Heart left ventricle (tissue), 16 donors: ENCODE measurements around the gene IRF2. TPM values are rescaled to one million over a fixed set of nuclear protein-coding genes. Genes with fewer than 3 reads are reported as not detected.

Source experiments
- ATAC-seq, 4 donors: fragments of 200-7000 bp; cut with Tn5 transposase; one replicate each; pipeline ENCODE4 v1.9.1; 2020 to 2022; ENCODE audit warnings: moderate library complexity in 4 of 4, mild to moderate bottlenecking in 3 of 4, moderate number of reproducible peaks in 1 of 4
- DNase-seq, 5 donors: peaks; one replicate each; pipeline ENCODE4 v3.0.0-alpha.2; 2020
- H3K27ac ChIP-seq, 12 donors: fragments of 200-600 bp; sonication (generic) in 4 of 12; one replicate each; pipeline versions ENCODE4 v1.5.0 to v1.8.0; 2016 to 2022; ENCODE audit warnings: mild to moderate bottlenecking in 2 of 12
- H3K27me3 ChIP-seq, 9 donors: fragments of 200-600 bp; sonication (generic) in 2 of 9; one replicate each; pipeline versions ENCODE4 v1.5.1 to v1.8.0; 2016 to 2022; ENCODE audit warnings: mild to moderate bottlenecking in 3 of 9
- H3K36me3 ChIP-seq, 9 donors: fragments of 200-600 bp; sonication (generic) in 2 of 9; one replicate each; pipeline versions ENCODE4 v1.5.0 to v1.8.0; 2018 to 2022; ENCODE audit warnings: mild to moderate bottlenecking in 2 of 9
- H3K4me1 ChIP-seq, 12 donors: fragments of 200-600 bp; sonication (generic) in 4 of 12; one replicate each; pipeline versions ENCODE4 v1.5.0 to v1.8.0; 2016 to 2022; ENCODE audit warnings: mild to moderate bottlenecking in 3 of 12
- H3K4me3 ChIP-seq, 12 donors: fragments of 200-600 bp; sonication (generic) in 4 of 12; one replicate each; pipeline versions ENCODE4 v1.5.0 to v1.8.0; 2017 to 2022; ENCODE audit warnings: mild to moderate bottlenecking in 9 of 12, moderate library complexity in 4 of 12
- H3K9me3 ChIP-seq, 12 donors: fragments of 200-600 bp; sonication (generic) in 4 of 12; one replicate each; pipeline versions ENCODE4 v1.5.0 to v1.8.0; 2016 to 2022; ENCODE audit warnings: mild to moderate bottlenecking in 1 of 12
- CTCF ChIP-seq, 12 donors: fragments of 200-600 bp; sonication (generic) in 4 of 12; IDR thresholded peaks; one replicate each; pipeline versions ENCODE4 v1.5.0 to v1.8.0; 2018 to 2022; ENCODE audit warnings: antibody characterized with exemption in 12 of 12, mild to moderate bottlenecking in 5 of 12
- POLR2A ChIP-seq, 2 donors: fragments of 450-650 bp; IDR thresholded peaks; one replicate each; pipeline ENCODE4 v1.6.1; 2017; ENCODE audit warnings: antibody characterized with exemption in 2 of 2, mild to moderate bottlenecking in 2 of 2, moderate library complexity in 2 of 2
- WGBS, 4 donors: extraction: QIAGEN DNeasy Blood & Tissue Kit in 2 of 4; methylation state at CpG; one replicate each; pipeline versions ENCODE4 v1.1.5 to v1.1.7; 2013 to 2018; 5-methylcytosine and 5-hydroxymethylcytosine counted together
- intact Hi-C, 10 donors: fragments of 100-400 bp; cut with DNase I; formaldehyde crosslinking; loops; one replicate each; pipeline versions ENCODE4 v1.11.1 to v1.14.2; 2022
- polyA plus RNA-seq, 2 donors: library from polyadenylated mRNA; stranded (reverse); fragments of 200-250 nt; gene quantifications; one replicate each; pipeline ENCODE4 v1.2.3, GENCODE V29; 2013
- total RNA-seq, 9 donors: library from RNA; depleted of rRNA in 2 of 9; stranded (reverse); fragments of >200 nt in 2 of 9; fragmentation: NEBNext Ultra II Directional in 3 of 9; extraction: Animal tissue kit (Norgen Biotek cat#: 25700) in 3 of 9; gene quantifications; one replicate each; pipeline versions ENCODE4 v1.1.0 to v1.2.4, GENCODE V29; 2016 to 2023
- donor health status: ischemic (EF 13 %, LVEDD 7.1; RV severe dilation, severe dysfunction).
- donor health status: healthy with polysubstance abuse.
- donor health status: DM: no; HTN: yes; CAD: no.
- donor health status: DM: no; HTN: no; CAD: no.
- donor health status: ischemic (EF 25% LVEDD 6.9; RV normal size, moderate dysfunction).
- donor health status: ischemic (EF 25% LVEDD 5.7; RV mildly dilated, moderate dysfunction).
- donor health status: healthy.
- donor health status: DM: yes; HTN: yes; CAD: no.
- donor health status: ischemic (EF 35%, LVEDD 5.7; RV mildly dilated, moderate dysfunction).
- donor health status: nonischemic (EF 11% LVEDD 7.7; RV severe dilation, severe dysfunction).
- donor health status: DM: yes; HTN: yes; CAD: no.
- donor health status: PGD.
- donor health status: ischemic (EF 29% LVEDD 5.4; RV normal size, mild dysfunction).
- donor health status: nonischemic (EF 23%, LVEDD 6.1; RV moderate dilation, normal function).

IRF2 gene
- total and polyA plus RNA-seq, 11 donors, result 11.5 to 47.2 (median 26.0) TPM

- H3K27me3 ChIP-seq, result no peaks in the 10 kb centered on the region
- H3K27ac ChIP-seq, result no peak overlapping the region
- 64 to 98% (median 94%) methylated on average over 2 of the region's 2 CpGs for WGBS, 4 donors
- no peaks in the 10 kb centered on the region for H3K9me3 ChIP-seq
- peaks cover 15 to 83% (median 63%) of the 10 kb centered on the region in 12 donors for H3K4me1 ChIP-seq
- TF ChIP-seq CTCF (IDR thresholded peaks at IDR 0.05), result no peak
- TF ChIP-seq POLR2A (IDR thresholded peaks at IDR 0.05), result no peak
- no peak overlapping the region for H3K4me3 ChIP-seq
- H3K36me3 ChIP-seq, result peaks cover 0 to 20% (median 0%) of the 10 kb centered on the region in 9 donors
- intact Hi-C loops, result loop anchor here in 1 of 10 donors (10.0 kb wide), 1 partner anchor 182 kb away; the partner anchor contains the start of genes CASP3 and PRIMPOL
- DNase-seq, result no peak
- no peak for ATAC-seq
Measured at GRCh38 chr4:184462724-184463123, 11.6 kb downstream of the IRF2 start.

GRCh38 chr4:184461711-184462441 is 12.5 kb downstream of the IRF2 start:
- peak in 3 of 4 donors; percentile 44 to 59 (median 52) for ATAC-seq

GRCh38 chr4:184460499-184461285 is 13.7 kb downstream of the IRF2 start:
- ATAC-seq, result no peak
- peaks cover 0 to 34% (median 0%) of the 10 kb centered on the region in 9 donors for H3K36me3 ChIP-seq
- DNase-seq, result no peak
- TF ChIP-seq POLR2A (IDR thresholded peaks at IDR 0.05) (no peak), CTCF (IDR thresholded peaks at IDR 0.05) (no peak)
- H3K27ac ChIP-seq, result peak overlapping the region in 1 of 12 donors; percentile 27
- H3K9me3 ChIP-seq, result no peaks in the 10 kb centered on the region
- peaks cover 14 to 80% (median 58%) of the 10 kb centered on the region in 12 donors for H3K4me1 ChIP-seq
- no peak overlapping the region for H3K4me3 ChIP-seq
- WGBS, 4 donors, result 64 to 73% (median 66%) methylated on average over 13 of the region's 13 CpGs
- intact Hi-C loops, result loop anchor here in 1 of 10 donors (10.0 kb wide), 1 partner anchor 184 kb away; the partner anchor contains the start of genes CASP3 and PRIMPOL
- no peaks in the 10 kb centered on the region for H3K27me3 ChIP-seq

More at GRCh38 chr4:184461711-184462441, 12.5 kb downstream of the IRF2 start:
- no peak overlapping the region for H3K4me3 ChIP-seq
- intact Hi-C loops, result loop anchor here in 1 of 10 donors (10.0 kb wide), 1 partner anchor 183 kb away; the partner anchor contains the start of genes CASP3 and PRIMPOL
- no peaks in the 10 kb centered on the region for H3K9me3 ChIP-seq
- TF ChIP-seq CTCF (IDR thresholded peaks at IDR 0.05), result no peak
- no peak for TF ChIP-seq POLR2A (IDR thresholded peaks at IDR 0.05)
- peaks cover 15 to 83% (median 63%) of the 10 kb centered on the region in 12 donors for H3K4me1 ChIP-seq
- peaks cover 0 to 24% (median 0%) of the 10 kb centered on the region in 9 donors for H3K36me3 ChIP-seq
- no peaks in the 10 kb centered on the region for H3K27me3 ChIP-seq
- WGBS, 4 donors, result 64 to 76% (median 71%) methylated on average over 7 of the region's 7 CpGs
- H3K27ac ChIP-seq, result no peak overlapping the region
- peak in 1 of 5 donors; percentile 41 for DNase-seq

- DNase-seq, result no peak
- TF ChIP-seq CTCF (IDR thresholded peaks at IDR 0.05), result no peak
- no peak for TF ChIP-seq POLR2A (IDR thresholded peaks at IDR 0.05)
- WGBS, 4 donors, result 93 to 95% (median 94%) methylated on average over 3 of the region's 3 CpGs
Measured at GRCh38 chr4:184459413-184459812, 14.9 kb downstream of the IRF2 start.

More at GRCh38 chr4:184459413-184459812, 14.9 kb downstream of the IRF2 start:
- H3K4me1 ChIP-seq, result peaks cover 14 to 74% (median 49%) of the 10 kb centered on the region in 12 donors
- H3K36me3 ChIP-seq, result peaks cover 0 to 33% (median 0%) of the 10 kb centered on the region in 9 donors
- no peak overlapping the region for H3K4me3 ChIP-seq
- H3K27me3 ChIP-seq, result no peaks in the 10 kb centered on the region
- no peaks in the 10 kb centered on the region for H3K9me3 ChIP-seq
- intact Hi-C loops, result no loop called here
- ATAC-seq, result no peak
- H3K27ac ChIP-seq, result no peak overlapping the region
